ENCODE data around the gene GNAZ.

Gene GNAZ

DNA sequence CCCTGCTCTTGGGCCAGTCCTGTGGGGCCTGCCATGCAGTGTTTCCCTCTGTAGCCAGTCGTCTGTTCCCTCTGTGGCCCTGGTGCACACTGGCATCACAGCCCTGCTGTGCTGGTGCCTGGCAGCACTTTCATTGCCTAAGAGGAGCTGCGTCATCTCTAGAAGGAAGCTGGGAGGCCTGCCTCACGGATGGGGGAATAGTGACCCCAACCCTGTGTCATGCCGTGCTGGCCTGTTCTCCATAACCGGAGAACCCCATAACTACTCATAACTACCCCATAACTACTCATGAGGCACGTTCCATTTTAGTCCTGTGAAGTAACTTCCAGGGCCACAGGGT, 88.9 kb downstream of the GNAZ start:
- DNase-seq: no peak

DNA sequence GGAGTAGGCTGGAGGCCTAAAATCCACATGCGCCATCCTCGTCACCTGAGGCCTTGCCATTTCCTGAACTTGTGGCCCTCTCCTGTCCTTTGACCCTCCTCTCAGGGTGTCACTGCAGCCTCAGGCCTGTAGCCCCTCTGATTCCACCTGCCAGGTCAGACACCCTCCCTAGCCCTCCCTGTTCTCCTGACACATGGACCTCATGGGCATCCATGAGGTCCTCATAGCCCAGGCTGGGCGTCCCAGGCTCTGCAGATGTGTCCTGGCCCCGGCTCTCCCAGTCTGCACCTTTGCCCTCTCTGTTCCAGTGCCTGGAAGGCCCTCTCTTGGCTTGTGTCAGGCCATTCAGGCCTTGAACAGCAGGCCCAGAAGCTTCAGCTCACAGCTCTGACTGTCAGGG, 90.7 kb downstream of the GNAZ start:
- DNase-seq: no peak

DNA sequence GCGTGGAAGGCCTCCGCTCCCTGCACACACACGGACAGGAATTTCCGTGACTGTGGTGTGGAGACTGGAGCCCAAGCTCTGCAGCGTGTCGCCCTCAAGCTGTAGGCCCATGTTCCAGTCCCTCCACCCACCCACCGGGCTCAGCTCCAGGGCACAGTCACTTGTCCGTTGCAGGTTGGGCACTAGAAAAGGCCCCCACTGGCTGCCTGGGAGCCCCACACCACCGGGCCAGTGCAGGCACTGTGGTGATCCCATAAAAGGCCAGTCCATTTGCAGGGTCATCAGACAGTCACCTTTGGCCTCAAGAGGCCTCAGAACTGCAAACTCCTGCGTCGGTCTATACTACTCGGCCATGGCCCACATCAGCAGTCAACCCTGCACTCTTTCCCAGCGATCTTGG, 91.3 kb downstream of the GNAZ start:
- no peak for DNase-seq

DNA sequence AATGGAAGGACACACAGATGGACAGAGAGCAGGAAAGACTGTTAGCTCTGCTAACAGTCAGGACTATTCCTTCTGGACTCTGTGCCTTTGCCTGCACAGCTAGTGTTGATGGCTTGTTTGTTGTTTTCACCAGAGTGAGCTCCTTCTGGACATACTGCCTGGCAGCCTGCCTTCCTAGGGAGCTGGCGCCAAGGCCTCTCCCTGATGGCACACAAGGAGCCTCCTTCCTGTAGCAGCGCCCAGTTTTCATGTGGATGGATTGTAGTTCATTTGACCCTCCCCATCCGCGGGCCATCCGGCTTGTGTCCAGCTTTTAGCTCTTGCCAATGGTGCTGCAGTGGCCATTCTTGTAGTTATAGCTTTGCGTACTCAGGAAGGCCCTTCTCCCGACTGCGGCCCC, 93.3 kb downstream of the GNAZ start:
- DNase-seq: no peak

DNA sequence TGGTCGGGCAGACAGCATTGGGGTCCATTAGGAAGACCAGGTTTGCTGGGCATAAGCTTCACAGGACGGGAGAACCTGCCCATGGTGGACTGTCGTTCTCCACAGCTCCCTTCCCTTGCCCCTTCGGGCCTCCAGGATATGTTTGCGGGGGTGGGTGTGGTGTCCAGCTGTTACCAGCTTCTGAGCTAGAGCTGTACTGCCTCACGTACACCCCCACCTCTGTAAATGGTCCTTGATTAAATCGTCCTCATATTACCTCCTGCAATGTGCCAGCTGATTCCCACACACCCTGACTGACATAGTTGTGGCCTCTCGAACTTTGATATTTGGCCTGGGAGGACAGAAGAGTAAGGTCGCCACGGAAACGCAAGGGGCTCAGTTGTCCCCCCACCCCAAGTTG, 93.8 kb downstream of the GNAZ start:
- DNase-seq: no peak

DNA sequence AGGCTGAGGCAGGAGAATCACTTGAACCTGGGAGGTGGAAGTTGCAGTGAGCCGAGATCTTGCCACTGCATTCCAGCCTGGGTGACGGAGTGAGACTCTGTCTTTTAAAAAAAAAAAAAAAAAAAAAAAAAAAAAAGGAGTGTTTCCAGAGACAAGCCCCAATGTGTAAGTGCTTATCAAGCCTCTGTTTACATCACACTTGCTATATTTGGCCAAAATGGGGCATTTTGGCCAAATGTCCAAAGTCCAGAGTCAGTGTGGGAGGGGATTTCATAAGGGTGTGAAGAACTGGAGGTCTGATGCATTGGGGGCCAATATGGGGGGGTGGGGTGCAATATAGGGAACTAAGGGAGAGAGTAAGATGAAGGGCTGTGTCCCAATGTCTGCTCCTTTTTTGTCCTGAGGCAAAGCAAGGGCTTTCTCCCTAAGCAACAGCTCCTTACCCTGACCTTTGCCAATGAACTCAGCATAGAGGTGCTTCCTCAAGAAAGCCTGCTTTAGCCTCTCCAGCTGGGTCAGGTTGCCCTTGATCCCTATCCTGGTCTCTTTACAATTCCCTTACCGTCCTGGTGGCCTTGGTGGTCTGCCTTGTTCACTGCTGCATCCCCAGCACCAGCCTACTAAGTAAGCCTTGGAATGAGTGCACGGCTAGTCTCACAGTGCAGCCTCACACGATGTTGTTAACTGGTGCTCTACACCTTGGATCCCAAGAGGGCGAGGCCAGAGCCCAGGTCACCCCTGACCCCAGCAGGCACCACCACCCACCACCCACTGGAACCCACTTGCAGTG, 95.9 kb downstream of the GNAZ start:
- no peak for DNase-seq

DNA sequence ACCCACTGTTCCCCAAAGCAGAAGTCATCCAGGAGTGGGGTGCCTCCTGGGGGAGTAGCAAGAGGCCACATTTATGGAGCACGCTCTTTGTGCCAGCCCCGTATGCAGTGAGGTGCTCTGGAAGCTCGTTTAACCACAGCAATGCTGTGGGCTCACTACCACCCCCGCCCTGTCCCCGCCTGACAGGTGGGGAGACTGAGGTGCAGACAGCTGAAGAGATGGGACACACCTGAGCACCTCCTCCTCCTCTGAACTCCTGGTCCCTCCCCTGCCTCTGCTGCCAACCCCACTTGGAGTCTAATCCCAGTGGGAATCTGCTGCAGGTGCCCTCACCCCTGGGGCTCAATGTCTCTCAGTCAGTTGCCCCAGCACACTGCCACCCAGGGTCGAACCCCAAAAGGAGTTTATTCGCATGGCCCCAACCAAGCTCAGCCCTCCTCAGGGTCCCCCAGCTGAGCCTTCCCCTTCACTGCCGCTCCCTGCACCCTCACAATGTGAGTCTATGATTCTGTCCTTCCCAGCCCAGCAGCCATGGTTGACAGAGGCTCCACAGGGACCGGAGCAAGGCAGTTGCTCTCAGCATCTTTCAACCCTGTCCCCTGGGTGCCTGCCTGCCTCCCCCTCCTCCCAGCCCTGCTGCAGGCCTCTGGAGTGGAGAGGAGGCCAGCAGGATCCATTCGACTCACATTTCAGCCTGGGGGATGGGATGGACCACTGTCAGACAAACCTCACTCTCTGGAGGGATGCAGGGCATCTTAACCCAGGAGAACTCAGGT, 96.7 kb downstream of the GNAZ start:
- DNase-seq: no peak

DNA sequence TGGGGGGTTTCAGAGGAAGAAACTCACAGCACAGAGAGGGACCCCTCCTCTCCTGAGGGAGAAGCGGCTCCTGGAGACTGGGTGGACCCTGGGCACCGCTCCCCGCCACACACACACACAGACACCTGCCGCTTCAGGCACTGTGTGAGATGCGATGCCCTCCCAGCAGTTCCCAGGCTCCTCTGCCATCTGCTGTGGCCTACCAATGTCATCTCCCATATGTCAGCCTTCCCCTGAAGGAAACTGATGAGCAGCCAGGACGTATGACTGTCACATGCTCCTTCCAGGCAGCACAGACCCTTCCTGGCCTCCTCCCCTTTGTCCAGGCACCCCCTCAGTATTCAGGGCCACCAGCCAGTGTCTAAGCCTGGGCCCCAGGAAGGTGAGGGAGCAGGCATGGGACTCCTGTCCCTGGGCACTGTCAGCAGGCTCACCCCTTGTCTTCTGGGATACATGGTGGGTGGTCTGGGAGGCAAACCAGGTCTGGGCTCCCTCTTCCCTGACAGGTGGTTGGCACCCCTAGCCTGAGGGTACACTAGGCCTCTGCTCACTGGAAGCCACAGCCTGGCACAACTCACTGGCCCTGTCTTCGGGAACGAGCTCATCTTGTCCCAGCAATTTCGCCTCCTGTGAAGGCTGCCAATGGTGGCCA, 98.2 kb downstream of the GNAZ start:
- DNase-seq: no peak

DNA sequence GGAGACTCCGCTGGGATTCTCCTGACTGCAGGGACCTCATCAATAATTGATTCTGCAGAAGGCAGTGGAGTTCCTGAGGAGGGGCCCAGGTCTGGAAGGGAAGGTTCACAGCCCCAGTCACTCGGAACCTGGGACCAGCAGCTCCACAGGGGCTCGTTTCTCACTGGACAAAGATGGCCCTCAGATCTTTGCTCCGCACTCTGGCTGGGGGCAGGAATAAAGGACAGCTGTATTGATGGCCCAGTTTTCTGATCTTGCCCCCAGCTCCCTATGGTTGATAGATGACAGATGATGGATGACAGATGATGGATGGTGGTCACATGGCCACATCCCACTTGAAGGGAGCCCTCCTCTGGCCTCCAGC, 98.7 kb downstream of the GNAZ start:
- no peak for DNase-seq
